AG04450 (cell line): Measurements from ENCODE around the gene HHLA2. TPM values are rescaled to one million over a fixed set of nuclear protein-coding genes. Genes with fewer than 3 reads are reported as not detected.

Source experiments
- CTCF ChIA-PET: fragments of 300-600, 350-600 bp; formaldehyde crosslinking; extraction: SDS; loops from one replicate; lab custom pipeline; 2022; ENCODE audit warnings: antibody characterized with exemption, inconsistent platforms; lab: Charles Lee
- POLR2A ChIA-PET: fragments of 350-600 bp; formaldehyde crosslinking; extraction: SDS; loops from one replicate; lab custom pipeline; 2021; ENCODE audit warnings: antibody characterized with exemption, inconsistent platforms; lab: Yijun Ruan, JAX
- DNase-seq: peaks from one replicate; pipeline ENCODE4 v3.0.0-alpha.2; 2011; ENCODE audit warnings: low read depth, low spot score
- H3K27ac ChIP-seq: one replicate; pipeline ENCODE4 v1.5.1; 2012; ENCODE audit warnings: low read depth, low read length, control low read depth
- H3K27me3 ChIP-seq: one replicate; pipeline ENCODE4 v1.6.0; 2012; ENCODE audit warnings: low read length; ENCODE audit not compliant: control insufficient read depth, insufficient read depth
- H3K4me3 ChIP-seq: 2 replicates; pipeline ENCODE4 v1.5.1; 2011; ENCODE audit warnings: mild to moderate bottlenecking, low read depth, low read length, control low read depth
- H3K9me3 ChIP-seq: 2 replicates; pipeline ENCODE4 v1.5.1; 2012; ENCODE audit warnings: low read length; ENCODE audit not compliant: control insufficient read depth, insufficient read depth
- CTCF ChIP-seq: IDR thresholded peaks from 2 replicates; pipeline ENCODE4 v1.5.1; 2011; ENCODE audit warnings: low read depth, low read length, control low read depth, inconsistent platforms
- polyA plus RNA-seq: library from polyadenylated mRNA; depleted of rRNA; stranded (reverse); fragments of >200 nt; gene quantifications from 2 replicates; pipeline ENCODE4 v1.2.3, GENCODE V29; 2011

Gene HHLA2
- polyA plus RNA-seq, 1 experiment = not detected

- no peaks in the 10 kb centered on the region; the same call in 1 of the 2 replicates for H3K9me3 ChIP-seq
- no peaks in the 10 kb centered on the region for H3K27me3 ChIP-seq
- H3K4me3 ChIP-seq = no peak overlapping the region
- DNase-seq = no peak
- CTCF ChIA-PET = no interaction called here
- no peak for TF ChIP-seq CTCF
- H3K27ac ChIP-seq = no peak overlapping the region
- POLR2A ChIA-PET = no interaction called here
Observed at GRCh38 chr3:108293858-108294257, 2.5 kb upstream of the HHLA2 start.

- Histone ChIP-seq H3K27me3 (no peaks in the 10 kb centered on the region), H3K27ac (no peak overlapping the region), H3K9me3 (no peaks in the 10 kb centered on the region; the same call in 1 of the 2 replicates), H3K4me3 (no peak overlapping the region)
- DNase-seq = no peak
- TF ChIP-seq CTCF = no peak
- ChIA-PET CTCF (no interaction called here), POLR2A (no interaction called here)
Observed at GRCh38 chr3:108295421-108296175, 750 bp upstream of the HHLA2 start.

- TF ChIP-seq CTCF = no peak
- CTCF ChIA-PET = interaction anchor here (1.0 kb wide), 1 partner anchor 144 kb away, joined by 3 read pairs; no protein-coding TSS in a partner anchor
- Histone ChIP-seq H3K27ac (no peak overlapping the region), H3K4me3 (no peak overlapping the region), H3K27me3 (no peaks in the 10 kb centered on the region), H3K9me3 (no peaks in the 10 kb centered on the region; the same call in 1 of the 2 replicates)
- POLR2A ChIA-PET = no interaction called here
- DNase-seq = no peak
Observed at GRCh38 chr3:108297647-108298046, 1.3 kb downstream of the HHLA2 start.

- no peak for TF ChIP-seq CTCF
- no peak overlapping the region for H3K27ac ChIP-seq
- ChIA-PET CTCF (interaction anchor here (0.6 to 1.0 kb wide), 2 partner anchors 18 to 144 kb away, joined by 3 to 4 read pairs; no protein-coding TSS in a partner anchor), POLR2A (no interaction called here)
- no peak overlapping the region for H3K4me3 ChIP-seq
- no peak for DNase-seq
- H3K27me3 ChIP-seq = no peaks in the 10 kb centered on the region
- H3K9me3 ChIP-seq = no peaks in the 10 kb centered on the region; the same call in 1 of the 2 replicates
Observed at GRCh38 chr3:108298056-108298455, 1.7 kb downstream of the HHLA2 start.
